AG04449 (cell line): ENCODE measurements around the gene CRACDL.

Experiments
- CTCF ChIA-PET: fragments of 350-600 bp; formaldehyde crosslinking; extraction: SDS; loops from one replicate; lab custom pipeline; 2021; ENCODE audit warnings: antibody characterized with exemption; lab: Yijun Ruan, JAX
- POLR2A ChIA-PET: fragments of 400-600, 350-600 bp; formaldehyde crosslinking; extraction: SDS; loops from one replicate; lab custom pipeline; 2020; ENCODE audit warnings: antibody characterized with exemption, inconsistent platforms; lab: Yijun Ruan, JAX
- DNase-seq: peaks from one replicate; pipeline ENCODE4 v3.0.0-alpha.2; 2010; ENCODE audit warnings: low read depth, low spot score
- H3K4me3 ChIP-seq: 2 replicates; pipeline ENCODE4 v1.5.1; 2011; ENCODE audit warnings: low read depth, mild to moderate bottlenecking, control low read depth, low read length
- TF ChIP-seq, protein P1 (sequence below): IDR thresholded peaks from one replicate; pipeline ENCODE4 v1.5.1; 2011; ENCODE audit warnings: mild to moderate bottlenecking, moderate library complexity, low read length, control low read depth, inconsistent platforms; ENCODE audit not compliant: insufficient read depth; ENCODE audit errors: missing control alignments

CRACDL gene

GRCh38 chr2:98910349-98911125 lies 25.5 kb downstream of the CRACDL start:
- CTCF ChIA-PET, result no interaction called here
- POLR2A ChIA-PET, result no interaction called here
- DNase-seq, result no peak
- TF ChIP-seq, protein P1, sequence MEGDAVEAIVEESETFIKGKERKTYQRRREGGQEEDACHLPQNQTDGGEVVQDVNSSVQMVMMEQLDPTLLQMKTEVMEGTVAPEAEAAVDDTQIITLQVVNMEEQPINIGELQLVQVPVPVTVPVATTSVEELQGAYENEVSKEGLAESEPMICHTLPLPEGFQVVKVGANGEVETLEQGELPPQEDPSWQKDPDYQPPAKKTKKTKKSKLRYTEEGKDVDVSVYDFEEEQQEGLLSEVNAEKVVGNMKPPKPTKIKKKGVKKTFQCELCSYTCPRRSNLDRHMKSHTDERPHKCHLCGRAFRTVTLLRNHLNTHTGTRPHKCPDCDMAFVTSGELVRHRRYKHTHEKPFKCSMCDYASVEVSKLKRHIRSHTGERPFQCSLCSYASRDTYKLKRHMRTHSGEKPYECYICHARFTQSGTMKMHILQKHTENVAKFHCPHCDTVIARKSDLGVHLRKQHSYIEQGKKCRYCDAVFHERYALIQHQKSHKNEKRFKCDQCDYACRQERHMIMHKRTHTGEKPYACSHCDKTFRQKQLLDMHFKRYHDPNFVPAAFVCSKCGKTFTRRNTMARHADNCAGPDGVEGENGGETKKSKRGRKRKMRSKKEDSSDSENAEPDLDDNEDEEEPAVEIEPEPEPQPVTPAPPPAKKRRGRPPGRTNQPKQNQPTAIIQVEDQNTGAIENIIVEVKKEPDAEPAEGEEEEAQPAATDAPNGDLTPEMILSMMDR, result no peak
- H3K4me3 ChIP-seq, result no peak overlapping the region

DNA sequence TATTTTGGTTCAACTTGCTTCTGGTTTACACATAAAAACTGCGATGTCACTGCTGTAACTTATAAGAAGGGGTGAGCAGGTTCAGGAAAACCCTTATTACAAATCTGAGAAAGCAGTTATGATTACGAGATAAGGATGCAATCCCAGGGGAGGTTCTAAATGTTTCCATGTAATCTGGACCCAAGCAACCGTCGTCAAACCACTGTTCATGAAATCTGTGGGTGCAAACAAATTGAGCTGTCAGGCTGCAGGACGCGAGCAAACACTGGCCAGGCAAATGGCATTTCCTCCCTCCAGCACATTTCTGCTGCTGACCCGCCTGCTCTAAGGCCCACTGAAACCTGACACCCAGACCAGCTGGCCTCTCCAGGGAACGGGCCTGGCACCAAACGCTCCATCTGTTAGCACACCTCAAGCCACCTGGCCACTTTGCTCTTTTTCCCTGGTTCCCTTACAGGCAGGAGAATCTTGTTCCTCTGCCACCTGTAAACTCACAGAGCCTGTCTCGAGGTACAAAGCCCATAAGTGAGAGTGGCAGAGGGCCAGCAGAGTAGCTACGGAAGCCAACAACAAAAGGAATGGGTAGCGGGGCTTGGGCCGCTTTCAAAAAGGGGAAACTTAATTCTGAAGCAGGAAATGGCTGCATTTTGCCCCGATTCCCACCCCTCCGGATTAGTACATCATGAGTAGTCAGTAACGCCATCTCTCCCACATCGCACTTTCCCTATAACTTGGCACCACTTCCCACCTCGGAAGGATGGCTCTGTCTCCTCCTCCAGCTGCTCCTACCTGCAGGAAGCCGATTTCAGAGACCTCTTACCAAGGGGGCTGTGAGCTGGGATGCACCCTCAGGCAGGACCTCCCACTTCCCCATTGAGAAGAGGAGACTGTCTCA lies 26.5 kb downstream of the CRACDL start:
- ChIA-PET CTCF (no interaction called here), POLR2A (no interaction called here)
- no peak overlapping the region for H3K4me3 ChIP-seq
- TF ChIP-seq, protein P1, result no peak
- no peak for DNase-seq

DNA sequence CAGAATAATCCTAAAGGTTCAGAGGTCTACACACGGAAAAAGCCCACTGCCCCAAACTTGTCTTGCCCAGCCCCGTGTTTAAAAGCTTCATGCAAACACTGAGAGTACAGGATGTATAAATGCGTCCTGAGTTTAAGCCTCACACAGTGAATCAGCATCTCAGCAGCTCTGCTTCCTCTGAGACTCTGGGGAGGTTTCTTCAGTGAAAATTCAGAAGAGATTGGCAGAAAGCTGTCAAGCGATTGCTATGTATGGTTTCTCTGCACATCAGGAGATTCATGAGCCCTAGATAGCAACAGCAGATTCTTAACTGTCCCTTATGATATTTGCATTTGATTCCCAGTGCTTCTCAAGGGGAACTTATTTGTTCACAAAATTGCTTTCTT lies 27.1 kb downstream of the CRACDL start:
- ChIA-PET POLR2A (no interaction called here), CTCF (no interaction called here)
- TF ChIP-seq, protein P1, result no peak
- no peak for DNase-seq
- no peak overlapping the region for H3K4me3 ChIP-seq

DNA sequence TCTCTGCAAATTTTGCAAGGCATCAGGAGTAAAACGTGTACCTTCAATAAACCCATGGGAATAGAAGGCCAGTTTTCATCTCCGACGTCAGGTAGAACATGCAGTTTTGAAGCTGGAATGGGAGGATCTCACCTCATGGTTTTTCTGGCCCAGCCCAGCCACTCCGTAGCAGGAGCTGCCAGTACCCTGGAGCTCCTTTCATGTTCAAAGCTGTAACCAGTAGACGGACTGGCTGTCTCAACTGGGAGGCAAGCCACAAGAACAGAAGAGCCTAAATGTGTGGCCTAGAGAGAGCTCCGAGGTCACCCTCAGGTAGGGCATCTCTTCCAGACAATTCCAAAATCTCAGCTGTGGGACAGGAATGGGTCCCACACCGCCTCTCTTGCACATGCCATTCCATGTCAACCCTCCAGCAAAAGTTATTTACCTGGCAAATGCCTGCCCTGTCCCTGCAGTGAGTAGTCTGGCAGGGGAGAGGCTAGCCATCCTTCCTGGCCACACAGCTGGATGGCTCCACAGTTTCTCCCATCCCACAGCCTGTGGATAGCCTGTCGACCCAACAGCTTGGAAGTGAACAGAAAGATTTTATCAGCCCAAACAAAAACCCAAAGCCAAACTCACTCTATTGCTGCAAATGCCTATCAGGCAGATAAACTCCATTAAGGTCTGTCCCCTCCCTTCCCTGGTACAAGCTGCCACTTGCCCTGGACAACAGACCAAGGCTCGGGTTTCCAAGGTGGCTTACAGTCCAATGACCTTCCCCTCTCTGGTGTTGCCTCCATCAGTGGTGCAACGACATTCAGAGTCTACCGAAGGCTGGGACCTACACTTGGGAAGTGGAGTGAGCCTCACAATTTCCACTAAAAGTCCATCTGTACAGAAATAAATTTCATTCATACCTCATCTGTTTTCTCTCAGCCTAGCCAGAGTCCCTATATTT lies 27.8 kb downstream of the CRACDL start:
- H3K4me3 ChIP-seq, result no peak overlapping the region
- ChIA-PET POLR2A (no interaction called here), CTCF (no interaction called here)
- no peak for DNase-seq
- TF ChIP-seq, protein P1, result no peak

GRCh38 chr2:98907385-98907784 lies 28.6 kb downstream of the CRACDL start:
- TF ChIP-seq, protein P1, result no peak
- CTCF ChIA-PET, result no interaction called here
- POLR2A ChIA-PET, result no interaction called here
- H3K4me3 ChIP-seq, result no peak overlapping the region
- no peak for DNase-seq
